HG03159 (cell line): ENCODE measurements around the gene MACIR.

Experiments
- ATAC-seq: cut with Tn5 transposase; IDR thresholded peaks from one replicate; pipeline ENCODE4 v1.9.1; 2021; ENCODE audit warnings: mild to moderate bottlenecking, moderate library complexity; ENCODE audit not compliant: unreplicated experiment

Gene MACIR

DNA sequence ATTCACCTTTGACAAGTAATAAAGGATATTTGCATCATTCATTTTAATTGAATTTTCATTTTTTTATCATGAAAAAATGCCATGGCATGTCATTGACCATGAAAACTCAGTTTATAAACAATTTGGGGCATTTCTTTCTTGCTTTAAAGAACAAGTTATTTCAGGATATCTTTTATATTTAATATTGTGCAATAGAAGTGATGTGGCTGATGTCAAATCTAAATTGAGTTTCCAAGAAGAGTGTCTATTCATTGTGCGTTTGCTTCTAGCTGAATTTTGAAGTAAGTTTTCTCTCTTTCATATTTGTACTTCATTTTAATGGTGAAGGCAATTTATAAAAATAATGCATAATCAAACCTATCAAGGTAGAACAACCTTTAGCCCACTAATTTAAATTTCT is 30.5 kb downstream of the MACIR start:
- no peak for ATAC-seq

DNA sequence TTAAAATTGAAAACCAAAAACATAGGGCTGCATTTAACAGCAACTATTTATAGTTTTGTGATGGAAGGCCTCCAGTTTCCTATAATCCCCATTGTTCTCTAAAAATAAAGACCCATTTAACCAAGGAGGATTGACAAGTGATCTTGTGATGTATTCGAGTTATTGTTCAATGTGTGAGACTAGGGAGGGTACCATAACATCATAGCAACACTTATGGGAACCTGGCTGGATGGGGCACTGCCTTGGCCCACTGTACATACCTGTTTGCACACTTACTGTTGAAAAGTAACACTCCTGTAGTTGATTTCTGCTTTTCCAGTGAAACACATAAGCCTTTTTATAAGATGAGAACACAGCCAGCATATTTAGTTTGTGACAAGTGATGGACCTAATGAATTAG is 32.3 kb downstream of the MACIR start:
- ATAC-seq, result no peak

- ATAC-seq, result no peak
Observed at GRCh38 chr5:103291606-103292005, 33.0 kb downstream of the MACIR start.

DNA sequence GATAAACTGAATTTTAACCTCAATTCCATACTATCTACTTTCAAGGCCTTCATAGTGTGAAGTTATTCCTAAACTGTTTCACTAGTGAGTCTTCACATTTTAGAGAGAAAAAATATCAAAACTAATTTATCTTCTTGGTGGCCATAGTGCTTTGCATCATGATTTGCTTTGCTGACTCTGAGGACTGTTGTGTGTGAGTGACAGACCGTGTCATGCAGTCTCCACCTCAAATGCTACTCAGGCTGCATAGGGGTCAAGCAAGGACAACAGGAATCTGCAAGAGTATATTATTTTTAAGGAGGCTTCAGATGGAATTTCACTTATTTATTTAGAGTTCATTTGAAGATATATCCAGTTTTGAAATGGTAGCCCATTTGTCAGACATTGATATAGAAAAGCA is 34.5 kb downstream of the MACIR start:
- no peak for ATAC-seq

DNA sequence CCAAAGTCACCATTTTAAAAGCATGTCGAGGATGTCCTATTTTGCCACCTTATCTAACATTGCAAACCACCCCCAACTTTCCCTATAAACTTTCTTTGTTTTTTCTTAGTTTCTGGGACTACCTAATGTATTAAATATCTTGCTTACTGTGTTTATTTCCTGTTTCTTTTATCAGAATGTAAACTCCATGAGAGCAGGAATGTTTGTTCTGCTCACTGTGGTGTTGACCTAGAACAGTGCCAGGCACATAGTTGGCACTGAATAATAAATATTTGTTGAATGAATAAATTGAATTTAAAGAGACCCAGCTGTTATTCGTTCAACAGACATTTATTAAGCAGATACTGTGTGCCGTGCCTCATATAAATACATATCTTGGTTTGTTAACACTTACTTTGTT is 35.2 kb downstream of the MACIR start:
- ATAC-seq, result no peak

- no peak for ATAC-seq
Observed at GRCh38 chr5:103294906-103295305, 36.3 kb downstream of the MACIR start.

- no peak for ATAC-seq
Observed at GRCh38 chr5:103295424-103295823, 36.9 kb downstream of the MACIR start.

GRCh38 chr5:103295871-103296270 is 37.3 kb downstream of the MACIR start:
- ATAC-seq, result no peak

DNA sequence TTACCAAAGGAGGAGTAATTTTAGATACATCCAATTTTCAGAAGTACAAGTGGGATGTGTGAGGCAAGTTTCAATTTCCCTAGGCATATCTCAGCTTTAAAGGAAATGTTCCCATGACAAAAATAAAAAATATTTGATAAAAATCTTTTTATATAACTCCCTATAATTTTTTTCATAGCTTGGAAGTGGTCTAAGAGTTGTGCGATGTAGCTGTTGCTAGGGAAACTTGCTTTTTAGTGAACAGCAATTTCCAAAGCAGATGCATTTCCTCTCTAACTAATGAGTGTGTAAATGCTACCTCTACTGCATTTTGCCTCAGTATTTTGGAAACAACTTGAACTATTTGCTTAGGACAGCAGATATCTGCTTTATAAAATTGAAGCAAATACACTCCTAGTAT is 39.6 kb downstream of the MACIR start:
- no peak for ATAC-seq

- no peak for ATAC-seq
Observed at GRCh38 chr5:103298607-103299188, 40.1 kb downstream of the MACIR start.

GRCh38 chr5:103305809-103306208 is 47.2 kb downstream of the MACIR start:
- no peak for ATAC-seq

GRCh38 chr5:103307470-103307869 is 48.9 kb downstream of the MACIR start:
- no peak for ATAC-seq

DNA sequence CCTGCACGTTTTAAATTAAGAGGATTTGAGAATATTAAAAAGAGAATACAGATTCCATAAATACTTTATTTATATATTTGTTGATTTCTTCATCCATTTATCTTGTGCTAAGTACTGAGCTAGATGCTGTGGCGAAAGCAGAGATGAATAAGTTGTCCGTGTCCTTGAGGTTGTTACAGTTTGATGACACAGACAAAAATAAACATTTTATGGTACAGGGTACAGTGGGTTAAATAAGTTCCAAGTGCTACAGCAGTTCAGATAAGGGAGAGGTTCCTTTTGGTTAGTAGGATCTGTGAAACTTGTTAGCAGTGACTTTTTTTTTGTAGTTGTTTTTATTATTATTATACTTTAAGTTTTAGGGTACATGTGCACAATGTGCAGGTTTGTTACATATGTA is 50.2 kb downstream of the MACIR start:
- no peak for ATAC-seq

GRCh38 chr5:103313056-103313455 is 54.5 kb downstream of the MACIR start:
- ATAC-seq, result no peak

GRCh38 chr5:103315455-103315854 is 56.9 kb downstream of the MACIR start:
- no peak for ATAC-seq

DNA sequence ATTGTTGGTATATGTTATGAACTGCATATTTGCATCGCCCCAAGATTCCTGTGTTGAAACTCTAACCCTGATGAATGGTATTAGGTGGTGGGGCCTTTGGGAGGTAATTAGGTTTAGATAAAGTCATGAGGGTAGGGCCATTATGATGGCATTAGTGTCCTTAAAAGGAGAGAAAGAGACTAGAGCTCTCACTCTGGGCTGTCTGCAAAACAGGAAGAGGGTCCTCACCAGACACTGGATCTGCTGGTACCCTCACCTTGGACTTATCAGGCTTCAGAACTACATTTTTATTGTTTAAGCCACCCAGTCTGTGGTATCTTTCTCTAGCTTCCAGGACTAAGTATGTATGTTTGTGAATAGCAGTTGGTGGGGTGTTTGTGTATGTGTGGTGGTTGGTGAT is 68.9 kb downstream of the MACIR start:
- no peak for ATAC-seq

GRCh38 chr5:103327893-103328292 is 69.3 kb downstream of the MACIR start:
- ATAC-seq, result no peak
